Measurements from ENCODE around the gene MAN1C1.

MAN1C1 gene

DNA sequence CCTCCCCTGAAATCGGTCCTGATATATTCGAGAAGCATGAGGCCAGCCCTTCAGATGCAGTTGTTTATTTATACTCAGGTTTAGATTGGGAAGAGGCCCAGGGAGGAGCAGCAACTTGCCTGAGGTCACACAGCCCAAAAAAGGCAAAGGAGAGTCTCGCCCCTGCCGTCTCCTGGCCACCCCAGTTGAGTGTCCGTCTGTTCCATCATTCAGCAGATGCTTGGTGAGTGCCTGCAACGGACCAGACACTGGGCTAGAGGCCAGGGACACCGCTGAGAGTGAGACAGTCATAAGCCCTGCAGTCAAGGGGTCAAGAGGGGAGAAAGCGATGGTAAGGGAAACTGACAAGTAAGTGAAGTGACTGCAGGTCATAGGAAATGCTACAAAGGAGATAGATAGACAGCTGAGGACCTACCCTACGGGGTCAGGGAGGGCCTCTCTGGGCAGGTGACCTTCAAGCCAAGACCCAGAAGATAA lies 168.0 kb downstream of the MAN1C1 start:
- DNase-seq (ENCODE audit: low spot score): no peak

DNA sequence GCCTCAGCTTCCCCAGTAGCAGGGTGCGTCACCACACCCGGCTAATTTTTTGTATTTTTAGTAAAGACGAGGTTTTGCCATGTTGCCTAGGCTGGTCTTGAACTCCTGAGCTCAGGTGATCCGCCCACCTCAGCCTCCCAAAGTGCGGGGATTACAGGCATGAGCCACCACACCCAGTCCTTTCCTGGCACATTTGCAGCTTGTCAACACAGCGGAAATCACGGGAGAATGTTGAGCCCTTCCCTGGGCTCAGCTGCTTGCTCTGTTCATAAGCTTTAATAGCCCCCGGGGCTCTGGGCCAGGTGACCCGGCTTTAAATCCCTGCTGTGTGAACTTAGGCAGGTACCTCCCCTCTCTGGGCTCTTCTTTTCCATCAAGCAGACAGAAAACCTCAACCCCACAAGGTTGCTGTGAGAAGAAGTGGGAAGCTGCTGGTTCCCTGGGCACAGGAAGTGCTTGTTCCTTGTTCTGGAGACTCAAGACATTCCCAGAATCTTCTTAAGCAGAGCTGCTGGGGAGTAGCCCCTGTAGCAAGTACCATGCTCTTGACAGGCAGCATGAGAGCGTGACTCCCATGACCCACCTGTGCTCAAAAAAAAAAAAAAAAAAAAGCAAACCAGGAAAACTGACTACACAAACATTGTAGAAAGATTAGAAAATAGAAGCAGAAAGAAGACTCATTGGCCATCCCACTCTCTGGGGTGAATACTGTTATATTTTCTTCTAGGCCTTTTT lies 168.9 kb downstream of the MAN1C1 start:
- DNase-seq (ENCODE audit: low spot score): no peak

DNA sequence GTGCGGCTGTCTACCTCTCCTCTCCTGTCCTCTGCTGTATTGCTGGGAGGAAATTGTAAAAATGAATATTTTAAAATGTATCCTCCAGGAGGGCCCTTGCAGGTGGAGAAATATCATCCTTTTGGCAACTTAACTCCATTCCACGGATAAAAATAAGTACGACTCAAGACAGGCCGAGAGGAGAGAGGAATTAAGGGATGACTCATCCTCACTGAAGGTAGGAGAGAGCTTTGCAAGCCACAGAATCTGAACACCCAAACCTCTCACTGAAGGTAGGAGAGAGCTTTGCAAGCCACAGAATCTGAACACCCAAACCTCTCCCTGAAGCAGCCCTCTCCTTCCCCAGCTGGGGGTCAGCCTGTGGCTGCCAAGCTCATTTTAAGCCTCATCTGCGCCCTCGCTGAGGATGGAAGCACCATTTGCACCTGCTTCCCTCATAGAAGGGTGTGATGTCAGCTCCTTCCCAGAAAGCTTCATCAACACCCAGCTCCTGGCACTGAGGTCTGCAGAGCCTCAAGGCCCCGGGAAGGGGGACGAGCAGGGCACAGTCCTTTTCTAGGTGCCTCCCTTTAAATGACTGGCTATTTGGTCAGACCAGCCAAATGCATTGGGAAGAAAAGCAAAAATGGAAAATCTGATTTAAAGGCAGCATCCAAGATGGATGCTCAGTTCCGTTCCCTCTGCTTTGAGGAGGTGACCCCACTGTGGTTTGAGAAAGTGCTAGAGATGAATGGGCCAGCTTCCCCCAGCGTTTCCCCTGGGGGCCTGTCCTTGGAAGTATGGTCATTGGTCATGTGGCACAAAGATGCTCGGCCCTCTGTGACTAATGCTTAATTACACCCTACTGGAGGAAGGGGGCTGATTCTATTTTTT lies 170.5 kb downstream of the MAN1C1 start:
- peak; percentile 58 for DNase-seq (ENCODE audit: low spot score)

DNA sequence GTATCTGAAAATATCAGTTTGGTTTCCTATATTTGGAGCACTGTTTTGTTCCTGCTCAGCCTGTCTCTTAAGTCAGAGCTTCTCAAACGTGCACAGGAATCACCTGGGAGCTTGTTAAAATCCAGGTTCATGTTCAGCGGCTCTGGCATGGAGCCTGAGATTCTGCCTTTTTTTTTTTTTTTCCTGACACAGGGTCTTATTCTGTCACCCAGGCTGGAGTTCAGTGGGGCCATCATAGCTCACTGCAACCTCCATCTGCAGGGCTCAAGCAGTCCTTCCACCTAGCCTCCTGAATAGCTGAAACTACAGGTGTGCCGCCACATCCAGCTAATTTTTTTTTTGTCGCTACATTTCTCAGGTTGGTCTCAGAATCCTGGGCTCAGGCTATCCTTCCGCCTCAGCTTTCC lies 171.2 kb downstream of the MAN1C1 start:
- DNase-seq (ENCODE audit: low spot score): no peak

DNA sequence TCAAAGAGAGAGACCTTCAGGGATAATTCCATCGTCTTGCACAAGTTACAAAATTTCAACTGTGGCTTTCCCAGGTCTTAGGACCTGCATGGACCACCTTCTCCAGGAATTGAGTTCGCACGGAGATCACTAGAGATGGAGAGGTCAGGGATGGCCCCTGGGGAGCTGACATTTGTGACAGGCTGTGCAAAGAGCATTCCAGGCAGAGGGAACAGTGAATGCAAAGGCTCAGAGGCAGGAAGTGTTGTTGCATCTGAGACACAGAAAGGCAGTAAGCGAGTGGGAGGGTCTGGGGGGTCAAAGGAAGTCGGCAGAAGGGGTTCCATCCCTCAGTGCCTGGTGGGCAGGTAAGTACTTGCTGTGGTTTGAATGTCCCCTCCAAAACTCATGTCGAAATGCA lies 173.9 kb downstream of the MAN1C1 start:
- DNase-seq (ENCODE audit: low spot score): no peak

DNA sequence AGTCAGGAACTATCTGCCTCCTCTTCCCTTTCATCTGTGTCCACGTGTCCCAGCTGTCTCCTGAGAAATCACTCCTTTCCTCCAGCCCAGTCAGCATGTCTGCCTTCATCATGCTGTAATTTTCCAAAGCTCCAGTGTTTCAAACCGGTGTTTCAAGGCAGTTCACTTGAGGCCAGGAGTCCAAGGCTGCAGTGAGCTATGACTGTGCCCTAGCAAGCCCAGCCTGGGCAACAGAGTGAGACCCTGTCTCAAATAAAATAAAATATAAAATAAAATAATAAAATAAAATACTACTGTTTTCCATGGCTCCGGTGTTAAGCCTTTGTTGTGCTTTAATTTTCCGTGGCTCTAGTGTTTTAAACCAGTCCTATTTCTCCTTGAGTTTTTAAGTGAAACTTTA lies 175.5 kb downstream of the MAN1C1 start:
- no peak for DNase-seq (ENCODE audit: low spot score)

DNA sequence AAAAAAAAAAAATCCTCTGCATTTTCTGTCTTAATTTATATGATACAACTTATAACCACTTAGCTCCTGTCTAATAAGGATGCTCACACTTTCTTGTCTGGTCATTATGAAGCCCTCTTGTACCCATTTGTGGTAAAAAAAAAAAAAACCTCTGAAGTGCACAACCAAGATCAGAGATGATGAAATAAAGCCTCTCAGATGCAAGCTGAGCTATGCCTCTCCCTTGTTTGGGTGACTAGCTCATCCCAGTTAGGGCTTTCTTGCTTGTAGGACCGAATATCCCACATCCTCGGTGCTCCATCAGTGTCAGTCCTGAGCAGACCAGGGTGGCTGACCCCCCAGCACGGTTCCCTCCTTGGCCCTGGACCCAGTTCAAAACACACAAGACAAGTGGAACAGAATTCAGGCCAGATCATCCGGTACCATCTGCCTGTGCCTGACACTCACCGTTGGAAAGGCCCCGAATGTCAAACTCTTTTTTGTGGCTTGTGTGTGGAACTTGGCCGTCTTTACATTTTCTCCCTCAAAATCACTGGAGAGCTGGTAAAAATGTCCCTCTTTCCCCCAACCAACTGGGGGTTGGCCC lies 177.1 kb downstream of the MAN1C1 start:
- no peak for DNase-seq (ENCODE audit: low spot score)

DNA sequence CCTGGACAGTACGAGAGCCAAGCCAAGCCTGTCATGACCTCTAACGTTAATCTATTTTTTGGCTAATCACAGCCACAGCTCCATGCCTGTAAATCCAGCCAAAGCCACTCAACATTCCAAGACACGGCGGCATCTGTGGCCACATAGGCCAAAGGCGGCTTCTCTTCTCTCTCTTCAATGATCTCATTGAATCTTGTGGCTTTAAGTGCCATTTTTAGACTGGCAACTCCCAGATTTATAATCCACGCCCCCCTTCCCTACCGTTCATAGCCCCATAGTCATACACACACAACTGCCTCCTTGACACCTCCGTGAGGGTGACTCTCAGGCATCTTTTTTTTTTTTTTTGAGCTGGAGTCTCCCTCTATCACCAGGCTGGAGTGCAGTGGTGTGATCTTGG lies 177.7 kb downstream of the MAN1C1 start:
- DNase-seq (ENCODE audit: low spot score): peak; percentile 81

DNA sequence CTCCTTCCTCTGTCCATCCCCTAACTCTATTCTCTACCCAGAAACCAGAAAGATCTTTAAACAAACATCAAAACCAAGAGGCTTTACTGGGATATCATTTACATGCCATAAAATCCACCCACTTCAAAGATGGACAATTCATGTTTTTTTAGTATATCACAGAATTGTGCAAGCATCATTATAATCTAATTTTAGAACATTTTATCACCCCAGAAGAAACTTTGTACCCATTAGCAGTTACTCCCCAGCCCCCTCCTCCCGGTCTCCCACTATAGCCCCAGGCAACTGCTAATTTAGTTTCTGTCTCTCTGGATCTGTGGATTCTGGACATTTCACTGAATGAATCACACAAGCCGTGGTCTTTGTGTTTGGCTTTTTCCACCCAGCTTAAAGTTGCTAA lies 178.6 kb downstream of the MAN1C1 start:
- DNase-seq (ENCODE audit: low spot score): no peak

DNA sequence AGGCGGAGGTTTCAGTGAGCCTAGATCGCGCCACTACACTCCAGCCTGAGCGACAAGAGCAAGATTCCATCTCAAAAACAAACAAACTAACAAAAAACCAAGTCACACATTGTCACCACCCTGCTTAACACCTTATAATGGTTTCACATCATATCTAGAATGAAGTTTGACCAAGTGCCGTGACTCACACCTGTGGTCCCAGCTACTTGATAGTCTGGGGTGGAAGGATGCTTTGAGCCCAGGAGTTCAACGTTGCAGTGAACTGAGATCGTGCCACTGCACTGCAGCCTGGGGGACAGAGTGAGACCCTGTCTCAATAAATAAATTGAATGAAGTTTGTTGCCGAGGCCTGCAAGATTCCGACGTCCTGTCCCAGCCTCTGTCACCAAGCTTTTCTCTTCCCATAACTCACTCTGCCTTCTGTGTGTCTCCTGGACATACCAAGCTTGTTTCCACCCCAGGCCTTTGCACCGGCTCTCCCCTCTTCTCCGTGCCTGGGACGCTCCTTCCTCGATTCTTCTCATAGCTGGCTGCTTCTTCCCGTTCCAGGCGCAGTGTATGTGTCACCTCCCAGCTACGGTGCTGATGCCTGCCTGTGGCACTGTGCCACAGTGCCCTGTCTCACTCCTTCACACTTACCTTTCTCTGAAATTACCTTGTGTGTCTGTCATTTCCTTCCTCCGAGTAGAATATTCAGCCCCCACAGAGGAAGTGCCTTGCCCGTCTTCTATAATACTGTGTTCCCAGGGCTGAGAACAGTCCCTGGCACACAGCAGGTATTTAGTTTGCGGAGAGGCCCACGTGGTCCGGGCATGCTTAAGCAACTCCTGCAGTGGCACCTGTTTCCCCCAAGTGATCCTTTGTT lies 179.6 kb downstream of the MAN1C1 start:
- DNase-seq (ENCODE audit: low spot score): no peak

DNA sequence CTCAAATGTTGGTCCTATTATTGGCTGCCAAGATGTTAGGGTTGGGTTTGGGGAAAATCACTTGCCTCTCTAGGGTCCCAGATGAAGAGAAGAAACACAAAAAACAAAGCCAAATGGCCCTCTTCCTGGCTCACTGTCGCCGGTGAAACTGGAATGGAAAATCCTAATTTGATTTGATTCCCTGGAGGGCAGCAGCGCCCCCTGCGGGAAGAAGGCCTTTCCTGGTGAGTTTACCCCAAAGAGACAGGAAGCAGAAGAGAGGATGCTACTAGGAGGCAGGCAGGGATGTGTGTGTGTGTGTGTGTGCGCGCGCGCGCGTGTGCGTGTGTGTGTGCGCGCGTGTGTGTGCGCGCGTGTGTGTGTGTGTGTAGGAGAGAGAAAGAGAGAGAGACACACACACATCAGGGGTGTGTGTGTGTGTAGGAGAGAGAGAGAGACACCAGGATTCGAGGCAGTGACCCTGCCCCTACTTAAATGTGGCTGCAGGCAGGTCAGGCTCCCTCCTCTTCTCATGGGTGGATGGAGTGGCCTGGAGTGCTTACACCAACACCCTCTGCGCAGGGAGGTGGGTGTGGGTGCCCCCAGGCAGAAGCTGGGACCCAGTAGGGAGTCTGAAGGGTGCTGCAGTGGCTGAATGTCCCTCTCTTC lies 180.3 kb downstream of the MAN1C1 start:
- DNase-seq (ENCODE audit: low spot score): peak; percentile 77

DNA sequence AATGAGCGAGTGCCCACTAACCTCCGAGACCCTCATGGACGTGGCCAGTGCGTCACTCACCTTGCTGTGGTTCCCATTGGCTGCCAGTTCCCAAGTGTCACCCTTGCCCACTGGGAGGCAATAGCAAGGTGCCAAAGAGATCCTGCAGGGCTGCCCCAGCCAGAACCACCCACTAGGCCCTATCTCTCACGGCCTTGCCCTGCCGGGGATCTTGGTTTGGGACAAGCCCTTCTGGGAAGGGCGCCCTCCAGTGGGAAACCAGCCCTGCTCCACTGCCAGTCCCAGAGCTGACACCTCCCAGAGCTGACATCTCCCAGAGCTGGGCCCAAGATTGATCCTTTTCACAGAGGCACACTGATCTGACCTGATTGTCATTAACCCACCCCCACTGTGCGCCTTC lies 181.3 kb downstream of the MAN1C1 start:
- DNase-seq (ENCODE audit: low spot score): peak; percentile 62

DNA sequence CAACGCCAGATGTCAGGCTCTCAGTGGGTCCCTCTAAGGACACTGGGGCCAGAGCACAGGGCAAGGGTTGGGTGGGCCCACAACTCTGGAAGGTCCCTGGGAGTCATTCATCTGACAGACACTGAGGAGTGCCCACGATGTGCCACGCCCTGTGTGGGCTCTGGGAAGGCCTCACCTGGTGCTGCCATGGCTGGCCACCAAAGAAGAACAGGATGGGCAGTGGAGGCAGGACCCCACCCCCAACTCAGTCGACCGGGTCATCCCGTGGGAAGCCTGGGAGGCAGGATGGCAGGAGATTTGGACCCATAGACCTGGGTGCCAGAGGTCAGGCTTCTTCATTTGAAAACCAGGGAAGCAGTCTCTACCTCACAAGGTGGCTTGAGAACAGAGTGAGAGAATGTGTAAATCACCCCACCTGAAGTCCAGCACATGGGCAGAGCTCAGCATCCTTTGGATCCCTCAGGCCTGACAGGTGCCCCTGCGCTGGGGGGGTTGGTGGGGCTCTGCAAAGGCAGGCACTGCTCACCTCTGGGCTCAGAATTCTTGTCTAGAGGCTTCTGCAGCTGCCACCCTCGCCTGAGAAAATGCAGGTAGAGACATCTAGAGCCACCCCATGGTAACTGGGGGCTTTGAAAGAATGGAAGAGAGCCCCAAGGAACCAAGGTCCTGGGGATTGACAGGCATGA lies 182.2 kb downstream of the MAN1C1 start:
- DNase-seq (ENCODE audit: low spot score): no peak

DNA sequence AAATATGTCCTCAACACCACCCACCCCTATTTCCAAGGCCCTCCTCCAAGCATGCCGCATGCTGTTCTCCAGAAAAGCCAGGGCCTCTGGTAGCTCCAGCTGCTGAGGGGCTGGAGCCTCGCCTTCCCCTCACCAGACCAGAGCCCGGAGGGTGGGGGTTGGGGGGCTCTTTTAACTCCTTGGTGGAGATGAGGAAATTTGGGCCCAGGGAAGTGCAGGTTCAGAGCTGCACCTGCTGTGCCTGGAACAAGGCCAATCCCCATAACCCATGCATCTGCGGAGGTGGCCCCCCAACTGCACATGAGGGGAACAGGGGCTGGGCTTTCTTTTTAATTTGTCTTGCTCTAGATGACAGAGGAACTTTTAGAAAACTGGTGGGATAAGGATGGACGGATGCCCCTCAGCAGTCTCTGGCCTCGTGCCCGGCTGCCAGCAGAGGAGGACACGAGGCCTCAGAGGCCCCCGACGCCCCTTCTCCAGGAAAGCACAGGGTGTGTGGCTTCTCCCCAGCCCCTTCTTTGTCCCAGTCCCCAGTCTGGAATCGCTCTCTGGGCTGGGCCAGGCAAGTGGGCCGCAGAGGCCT lies 182.9 kb downstream of the MAN1C1 start:
- no peak for DNase-seq (ENCODE audit: low spot score)

DNA sequence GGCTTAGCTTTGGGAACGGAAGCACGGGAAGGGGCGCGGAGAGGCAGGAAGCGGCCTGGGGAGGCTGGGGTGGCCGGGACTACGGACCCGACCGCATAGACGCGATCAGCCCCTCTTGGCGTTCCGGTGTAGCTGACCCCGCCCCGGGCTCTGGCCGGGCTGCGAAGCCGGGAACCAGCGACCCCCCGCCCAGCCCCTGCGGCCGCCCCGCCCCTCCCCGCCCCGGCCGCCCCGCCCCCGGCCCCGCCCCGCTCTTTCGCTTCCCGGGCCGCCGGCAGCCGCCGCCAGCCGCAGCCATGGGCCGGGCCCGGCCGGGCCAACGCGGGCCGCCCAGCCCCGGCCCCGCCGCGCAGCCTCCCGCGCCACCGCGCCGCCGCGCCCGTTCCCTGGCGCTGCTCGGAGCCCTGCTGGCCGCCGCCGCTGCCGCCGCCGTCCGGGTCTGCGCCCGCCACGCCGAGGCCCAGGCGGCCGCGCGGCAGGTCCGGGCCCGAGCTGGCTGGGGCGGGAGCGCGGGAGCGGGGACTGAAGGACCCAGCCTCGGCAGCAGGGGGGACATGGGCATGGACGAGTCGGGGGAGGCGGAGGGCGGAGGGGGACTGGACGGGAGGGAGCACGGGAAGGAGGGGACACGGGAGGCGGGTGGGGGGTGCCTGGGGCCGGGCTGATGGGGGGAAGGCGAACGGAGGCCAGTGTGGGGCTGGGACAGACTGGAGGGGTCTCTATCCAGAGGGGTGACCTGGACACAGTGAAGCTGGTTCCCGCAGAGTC lies 183.5 kb downstream of the MAN1C1 start, which contains the start of gene SELENON:
Gene SELENON (plus strand): TSS at position 259 of the 768 bp plus-strand sequence. CDS start 38 bp downstream, at position 297.
- DNase-seq (ENCODE audit: low spot score): peak; percentile 91

DNA sequence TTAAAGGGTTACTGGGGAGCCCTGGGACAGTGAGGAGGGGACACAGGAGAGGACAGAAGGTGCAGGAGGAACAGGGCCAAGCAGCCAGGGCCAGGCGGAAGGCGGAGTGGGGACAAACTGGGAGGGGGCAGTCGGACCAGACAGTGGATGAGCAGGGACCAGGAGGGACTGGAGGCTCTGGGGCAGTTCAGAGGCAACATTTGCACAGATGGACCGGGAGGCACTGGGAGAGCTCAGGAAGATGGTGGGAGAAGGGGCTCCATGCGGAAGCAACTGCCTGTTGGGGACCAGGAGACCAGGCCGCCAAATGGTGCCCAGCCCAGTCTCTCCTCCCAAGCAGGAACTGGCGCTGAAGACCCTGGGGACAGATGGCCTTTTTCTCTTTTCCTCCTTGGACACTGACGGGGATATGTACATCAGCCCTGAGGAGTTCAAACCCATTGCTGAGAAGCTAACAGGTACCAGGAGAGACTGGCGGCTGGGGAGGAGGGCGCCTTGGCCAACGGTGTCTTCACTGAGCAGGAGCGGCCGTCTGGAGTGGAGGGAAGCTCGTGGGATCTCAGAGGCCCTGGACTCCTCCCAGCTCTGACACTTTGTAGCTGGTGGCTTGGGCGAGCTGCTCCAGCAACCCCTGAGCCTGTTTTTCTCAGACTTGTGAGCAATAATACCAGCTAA lies 184.2 kb downstream of the MAN1C1 start:
- peak; percentile 39 for DNase-seq (ENCODE audit: low spot score)

DNA sequence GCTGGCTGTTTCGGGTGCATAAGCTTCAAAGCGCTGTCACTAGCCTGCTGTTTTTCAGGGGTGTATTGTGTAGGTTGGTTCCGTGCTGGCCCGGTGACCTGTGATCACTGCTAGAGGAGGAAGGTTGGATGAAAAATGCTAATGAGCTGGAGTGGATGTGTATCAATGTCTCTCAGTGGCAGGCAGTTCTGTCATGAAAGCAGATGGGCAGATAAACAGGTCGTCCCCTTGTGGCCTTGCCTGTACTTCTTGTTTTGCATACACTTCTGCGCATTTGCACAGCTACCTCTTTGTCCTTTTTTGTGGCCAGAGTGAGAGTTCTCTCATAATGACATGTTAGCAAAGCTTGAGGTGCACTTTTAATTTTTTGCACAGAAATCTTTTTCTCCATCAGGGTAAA lies 186.3 kb downstream of the MAN1C1 start:
- DNase-seq (ENCODE audit: low spot score): no peak

DNA sequence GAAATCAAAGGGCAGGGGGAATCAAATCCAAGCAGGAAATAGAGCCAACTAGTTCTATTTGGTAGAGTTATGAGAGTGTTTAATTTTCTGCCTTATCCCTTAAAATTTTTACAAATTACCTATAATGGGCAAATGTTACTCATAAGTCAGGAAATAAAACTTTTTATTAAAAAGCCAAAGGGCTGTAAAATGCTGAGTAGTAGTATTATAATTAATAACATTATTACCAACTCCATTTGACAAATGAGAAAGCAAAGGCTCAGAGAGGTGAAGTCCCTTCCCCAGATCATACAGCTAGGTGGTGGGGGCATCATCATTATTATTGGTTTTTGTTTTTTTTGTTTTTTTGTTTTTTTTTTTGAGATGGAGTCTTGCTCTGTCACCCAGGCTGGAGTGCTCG lies 186.8 kb downstream of the MAN1C1 start:
- DNase-seq (ENCODE audit: low spot score): no peak

Measured in AG20443 (cell line).